Esophagus squamous epithelium (tissue), 4 donors: ENCODE results near the gene MID2.

ENCODE experiments used
- POLR2A ChIP-seq, 4 donors: fragments of 450-650 bp; IDR thresholded peaks; one replicate each; pipeline ENCODE4 v1.6.1; 2017; ENCODE audit warnings: antibody characterized with exemption in 4 of 4, mild to moderate bottlenecking in 4 of 4, moderate library complexity in 3 of 4
- TF ChIP-seq, protein P1 (sequence below), 6 experiments: fragments of 450-650 bp in 4 of 6; fragments of 200-600 bp in 2 of 6; sonication (generic) in 2 of 6; IDR thresholded peaks; one replicate each; pipeline ENCODE4 v1.5.1; 2016 to 2019; ENCODE audit warnings: antibody characterized with exemption in 6 of 6, mild to moderate bottlenecking in 4 of 6, moderate library complexity in 4 of 6

DNA sequence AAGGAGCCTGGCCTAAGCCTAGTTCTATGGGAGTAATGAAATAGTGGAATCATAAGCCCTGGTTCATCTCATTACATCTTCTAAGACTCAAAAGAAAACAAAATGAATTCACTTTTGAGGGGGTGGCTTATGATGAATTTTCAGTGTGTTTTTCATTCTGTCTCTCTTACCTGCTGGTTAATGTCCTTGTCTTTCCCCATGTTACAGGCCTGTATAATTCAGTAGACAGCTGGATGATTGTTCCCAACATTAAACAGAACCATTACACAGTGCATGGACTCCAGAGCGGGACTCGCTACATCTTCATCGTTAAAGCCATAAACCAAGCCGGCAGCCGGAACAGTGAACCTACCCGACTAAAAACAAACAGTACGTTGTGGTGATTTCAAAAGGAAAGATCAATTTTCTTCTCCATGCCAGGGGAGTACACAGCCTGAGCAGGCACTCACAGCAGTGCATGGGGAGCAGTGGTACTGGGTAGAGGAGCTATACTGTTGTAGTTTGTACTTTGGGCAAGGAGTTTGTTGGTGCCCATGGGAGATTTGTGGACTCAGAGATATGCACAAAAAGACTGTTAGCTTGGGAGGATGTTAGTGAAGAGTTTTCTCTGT is 98.6 kb downstream of the MID2 start:
- TF ChIP-seq, protein P1, sequence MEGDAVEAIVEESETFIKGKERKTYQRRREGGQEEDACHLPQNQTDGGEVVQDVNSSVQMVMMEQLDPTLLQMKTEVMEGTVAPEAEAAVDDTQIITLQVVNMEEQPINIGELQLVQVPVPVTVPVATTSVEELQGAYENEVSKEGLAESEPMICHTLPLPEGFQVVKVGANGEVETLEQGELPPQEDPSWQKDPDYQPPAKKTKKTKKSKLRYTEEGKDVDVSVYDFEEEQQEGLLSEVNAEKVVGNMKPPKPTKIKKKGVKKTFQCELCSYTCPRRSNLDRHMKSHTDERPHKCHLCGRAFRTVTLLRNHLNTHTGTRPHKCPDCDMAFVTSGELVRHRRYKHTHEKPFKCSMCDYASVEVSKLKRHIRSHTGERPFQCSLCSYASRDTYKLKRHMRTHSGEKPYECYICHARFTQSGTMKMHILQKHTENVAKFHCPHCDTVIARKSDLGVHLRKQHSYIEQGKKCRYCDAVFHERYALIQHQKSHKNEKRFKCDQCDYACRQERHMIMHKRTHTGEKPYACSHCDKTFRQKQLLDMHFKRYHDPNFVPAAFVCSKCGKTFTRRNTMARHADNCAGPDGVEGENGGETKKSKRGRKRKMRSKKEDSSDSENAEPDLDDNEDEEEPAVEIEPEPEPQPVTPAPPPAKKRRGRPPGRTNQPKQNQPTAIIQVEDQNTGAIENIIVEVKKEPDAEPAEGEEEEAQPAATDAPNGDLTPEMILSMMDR (IDR thresholded peaks at IDR 0.05), result no peak
- no peak for TF ChIP-seq POLR2A (IDR thresholded peaks at IDR 0.05)
